ENCODE measurements around the gene DYRK3.

Gene DYRK3

DNA sequence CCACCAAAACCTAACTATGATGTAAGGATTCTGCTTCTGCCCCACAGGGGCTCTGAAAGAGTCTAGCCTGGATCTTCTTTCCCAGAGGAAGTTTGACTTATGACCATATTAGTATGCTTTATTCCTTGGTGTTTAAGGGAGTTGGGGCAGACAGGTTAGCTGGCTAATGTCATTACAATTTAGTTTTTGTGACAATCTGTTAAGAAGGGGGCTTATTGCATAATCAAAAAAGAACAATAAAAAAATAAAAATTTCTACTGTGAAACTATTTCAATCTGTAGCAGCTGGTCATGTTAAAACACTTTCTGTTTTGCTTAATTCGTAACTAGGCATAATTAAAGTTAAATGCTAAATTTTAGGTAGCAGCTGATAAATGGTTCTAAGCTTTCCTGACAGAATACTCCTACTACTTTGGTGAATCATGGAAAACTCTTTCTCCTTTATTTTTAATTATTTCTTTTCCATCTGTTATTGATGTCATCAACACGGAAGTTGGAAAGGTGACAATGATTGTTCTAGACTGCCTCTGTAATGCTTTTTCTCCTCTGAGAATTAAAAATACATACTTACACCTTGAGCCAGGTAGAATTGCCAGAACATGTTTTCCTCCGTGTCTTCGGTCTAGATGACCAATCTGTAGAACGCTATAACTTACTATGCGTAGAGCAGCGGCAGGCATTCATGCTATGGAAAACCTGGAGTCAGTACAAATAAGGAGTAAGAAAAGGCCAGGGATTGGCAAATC is 18.6 kb downstream of the DYRK3 start:
- Histone ChIP-seq H3K4me3 (ENCODE audit: low read depth in 1 of 2, low read length in 2 of 2) (no peak overlapping the region), H3K4me1 (ENCODE audit: insufficient read depth, low read length) (peaks cover 5% of the 10 kb centered on the region), H4K20me1 (ENCODE audit: insufficient read depth, low read length) (no peaks in the 10 kb centered on the region), H3K27me3 (ENCODE audit: insufficient read depth, low read length, poor library complexity) (no peaks in the 10 kb centered on the region), H2AFZ (ENCODE audit: low read depth, low read length) (no peak overlapping the region), H3K9ac (ENCODE audit: low read depth, low read length) (no peak overlapping the region), H3K9me3 (ENCODE audit: insufficient read depth, low read length, severe bottlenecking) (no peaks in the 10 kb centered on the region), H3K79me2 (ENCODE audit: insufficient read depth, low read length) (no peaks in the 10 kb centered on the region), H3K4me2 (ENCODE audit: insufficient read depth, low read length) (no peak overlapping the region), H3K27ac (ENCODE audit: low read length) (no peak overlapping the region), H3K36me3 (ENCODE audit: insufficient read depth, low read length) (no peaks in the 10 kb centered on the region)
- TF ChIP-seq, protein P1, sequence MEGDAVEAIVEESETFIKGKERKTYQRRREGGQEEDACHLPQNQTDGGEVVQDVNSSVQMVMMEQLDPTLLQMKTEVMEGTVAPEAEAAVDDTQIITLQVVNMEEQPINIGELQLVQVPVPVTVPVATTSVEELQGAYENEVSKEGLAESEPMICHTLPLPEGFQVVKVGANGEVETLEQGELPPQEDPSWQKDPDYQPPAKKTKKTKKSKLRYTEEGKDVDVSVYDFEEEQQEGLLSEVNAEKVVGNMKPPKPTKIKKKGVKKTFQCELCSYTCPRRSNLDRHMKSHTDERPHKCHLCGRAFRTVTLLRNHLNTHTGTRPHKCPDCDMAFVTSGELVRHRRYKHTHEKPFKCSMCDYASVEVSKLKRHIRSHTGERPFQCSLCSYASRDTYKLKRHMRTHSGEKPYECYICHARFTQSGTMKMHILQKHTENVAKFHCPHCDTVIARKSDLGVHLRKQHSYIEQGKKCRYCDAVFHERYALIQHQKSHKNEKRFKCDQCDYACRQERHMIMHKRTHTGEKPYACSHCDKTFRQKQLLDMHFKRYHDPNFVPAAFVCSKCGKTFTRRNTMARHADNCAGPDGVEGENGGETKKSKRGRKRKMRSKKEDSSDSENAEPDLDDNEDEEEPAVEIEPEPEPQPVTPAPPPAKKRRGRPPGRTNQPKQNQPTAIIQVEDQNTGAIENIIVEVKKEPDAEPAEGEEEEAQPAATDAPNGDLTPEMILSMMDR (IDR thresholded peaks at IDR 0.05; ENCODE audit: borderline replicate concordance, extremely low read depth, low read length, poor library complexity, severe bottlenecking): no peak
- no peak for TF ChIP-seq EZH2 (IDR thresholded peaks at IDR 0.05; ENCODE audit: borderline replicate concordance, low read depth, low read length, severe bottlenecking)
- DNase-seq (no peak), ATAC-seq (ENCODE audit: insufficient read depth, low read depth) (no peak)

DNA sequence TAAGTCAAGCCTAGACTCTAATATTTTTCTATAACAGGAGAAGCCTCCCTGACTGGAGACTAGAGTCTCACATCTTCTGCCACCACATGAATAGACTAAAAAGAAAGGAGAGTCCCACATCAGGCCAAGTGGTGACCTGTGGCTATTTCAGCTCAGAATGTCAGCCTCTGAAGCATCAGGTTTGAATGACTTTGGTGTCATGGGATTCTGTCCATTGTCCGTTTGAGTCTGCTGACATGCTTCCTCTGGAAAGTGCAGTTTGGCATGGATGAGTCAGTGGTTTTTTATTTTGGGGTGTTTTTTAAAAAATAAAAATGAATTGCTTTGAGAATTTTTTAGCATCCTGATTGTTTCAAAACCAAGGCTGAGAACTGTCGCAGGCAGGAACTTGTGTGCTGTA is 19.5 kb downstream of the DYRK3 start:
- no peak overlapping the region for H3K9ac ChIP-seq (ENCODE audit: low read depth, low read length)
- H3K36me3 ChIP-seq (ENCODE audit: insufficient read depth, low read length): no peaks in the 10 kb centered on the region
- no peaks in the 10 kb centered on the region for H4K20me1 ChIP-seq (ENCODE audit: insufficient read depth, low read length)
- H3K4me2 ChIP-seq (ENCODE audit: insufficient read depth, low read length): no peak overlapping the region
- no peak overlapping the region for H2AFZ ChIP-seq (ENCODE audit: low read depth, low read length)
- DNase-seq (no peak), ATAC-seq (ENCODE audit: insufficient read depth, low read depth) (no peak)
- H3K27me3 ChIP-seq (ENCODE audit: insufficient read depth, low read length, poor library complexity): no peaks in the 10 kb centered on the region
- H3K4me3 ChIP-seq (ENCODE audit: low read depth in 1 of 2, low read length in 2 of 2): no peak overlapping the region
- no peak overlapping the region for H3K27ac ChIP-seq (ENCODE audit: low read length)
- H3K4me1 ChIP-seq (ENCODE audit: insufficient read depth, low read length): peaks cover 5% of the 10 kb centered on the region
- no peaks in the 10 kb centered on the region for H3K9me3 ChIP-seq (ENCODE audit: insufficient read depth, low read length, severe bottlenecking)
- TF ChIP-seq, protein P1 (IDR thresholded peaks at IDR 0.05; ENCODE audit: borderline replicate concordance, extremely low read depth, low read length, poor library complexity, severe bottlenecking): no peak
- TF ChIP-seq EZH2 (IDR thresholded peaks at IDR 0.05; ENCODE audit: borderline replicate concordance, low read depth, low read length, severe bottlenecking): no peak
- no peaks in the 10 kb centered on the region for H3K79me2 ChIP-seq (ENCODE audit: insufficient read depth, low read length)

DNA sequence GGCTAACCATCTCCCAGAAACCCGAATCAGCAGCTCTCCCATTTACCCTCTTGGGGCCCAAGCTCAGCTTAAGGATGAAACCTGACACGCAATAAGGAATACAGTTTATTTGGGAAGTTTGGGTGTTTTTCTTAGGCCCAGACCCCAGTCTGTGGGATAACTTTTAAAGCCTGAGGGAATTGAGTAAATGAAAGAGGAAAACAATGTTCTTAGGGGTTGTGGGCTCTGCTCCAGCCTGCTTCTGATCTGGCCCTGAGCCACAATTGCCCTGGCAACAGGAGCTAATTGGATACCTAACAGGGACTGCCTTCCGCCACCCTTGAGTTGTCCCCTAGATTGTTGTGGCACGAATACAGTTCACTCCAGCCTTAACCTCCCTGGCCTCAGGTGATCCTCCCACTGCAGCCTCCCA is 20.1 kb downstream of the DYRK3 start:
- no peak for TF ChIP-seq EZH2 (IDR thresholded peaks at IDR 0.05; ENCODE audit: borderline replicate concordance, low read depth, low read length, severe bottlenecking)
- TF ChIP-seq, protein P1 (IDR thresholded peaks at IDR 0.05; ENCODE audit: borderline replicate concordance, extremely low read depth, low read length, poor library complexity, severe bottlenecking): no peak
- no peaks in the 10 kb centered on the region for H3K36me3 ChIP-seq (ENCODE audit: insufficient read depth, low read length)
- H3K4me3 ChIP-seq (ENCODE audit: low read depth in 1 of 2, low read length in 2 of 2): no peak overlapping the region
- no peak overlapping the region for H3K9ac ChIP-seq (ENCODE audit: low read depth, low read length)
- no peak overlapping the region for H3K4me2 ChIP-seq (ENCODE audit: insufficient read depth, low read length)
- no peak for ATAC-seq (ENCODE audit: insufficient read depth, low read depth)
- no peaks in the 10 kb centered on the region for H3K9me3 ChIP-seq (ENCODE audit: insufficient read depth, low read length, severe bottlenecking)
- H3K79me2 ChIP-seq (ENCODE audit: insufficient read depth, low read length): no peaks in the 10 kb centered on the region
- DNase-seq: no peak
- H3K27ac ChIP-seq (ENCODE audit: low read length): no peak overlapping the region
- no peaks in the 10 kb centered on the region for H3K27me3 ChIP-seq (ENCODE audit: insufficient read depth, low read length, poor library complexity)
- H4K20me1 ChIP-seq (ENCODE audit: insufficient read depth, low read length): no peaks in the 10 kb centered on the region
- H2AFZ ChIP-seq (ENCODE audit: low read depth, low read length): no peak overlapping the region
- peaks cover 5% of the 10 kb centered on the region for H3K4me1 ChIP-seq (ENCODE audit: insufficient read depth, low read length)

Data from DND-41 (cell line).